HTERT RPE-1 (cell line): ENCODE data around the gene LOXL1.

ENCODE experiments used
- in situ Hi-C: fragments of 300-500 bp; cut with MboI; formaldehyde crosslinking; loops from 4 replicates; pipeline ENCODE4 v1.14.3; 2020; ENCODE audit warnings: low sequenced_read_pairs

LOXL1 gene

DNA sequence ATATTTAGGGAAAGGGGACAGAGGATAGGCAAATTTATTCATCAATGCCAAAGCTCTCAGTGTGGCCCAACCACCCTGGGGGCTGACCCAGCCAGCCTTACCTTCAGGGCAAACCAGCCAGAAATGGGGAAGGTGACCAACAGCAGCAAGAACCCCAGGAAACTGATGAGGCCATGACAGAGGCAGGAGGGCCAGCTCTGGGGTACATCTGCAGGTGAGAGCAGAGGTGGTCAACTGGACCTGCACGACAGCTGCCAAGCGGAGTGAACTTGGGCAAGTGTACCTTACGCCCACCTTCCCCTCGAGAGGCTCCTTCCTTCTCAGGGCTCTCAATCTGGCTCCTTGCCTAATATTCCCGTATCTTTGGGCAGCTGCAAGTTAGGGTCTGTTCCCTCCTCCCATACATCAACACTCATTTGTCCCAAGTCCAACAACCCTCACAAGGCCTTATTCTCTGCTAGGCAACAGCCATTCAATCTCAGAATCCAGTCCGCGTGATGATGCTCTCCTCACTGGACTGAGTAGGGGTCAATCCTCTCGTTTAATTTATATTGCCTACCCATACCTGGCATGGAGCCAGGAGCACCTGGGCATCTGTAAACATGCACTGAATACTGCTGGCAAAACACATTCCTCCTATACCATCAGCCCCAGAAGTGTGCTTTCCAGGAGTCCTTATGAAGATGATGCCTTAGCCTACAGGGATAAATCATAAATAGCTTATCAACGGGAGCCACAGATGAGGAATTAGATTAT is 64.2 kb downstream of the LOXL1 start:
- in situ Hi-C loops: no loop called here

DNA sequence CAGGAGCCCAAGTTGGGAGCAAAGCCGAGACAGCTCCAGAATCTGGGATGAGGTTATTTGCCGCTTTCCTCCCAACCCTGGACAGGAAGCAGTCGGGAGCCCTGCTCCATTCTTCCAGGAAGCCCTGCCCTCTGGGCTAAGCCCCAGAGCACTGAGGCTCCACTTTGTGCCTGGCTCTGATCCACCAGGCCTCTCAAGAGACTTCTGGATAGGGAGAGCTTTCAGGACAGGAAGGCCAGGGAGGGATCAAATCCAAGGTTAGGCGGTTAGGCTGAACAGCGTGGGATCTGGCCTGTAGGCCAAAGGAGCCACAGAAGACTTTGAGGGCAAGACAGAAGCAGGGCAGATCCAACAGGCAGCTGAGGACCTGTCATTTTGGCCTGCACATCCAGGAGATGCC is 65.0 kb downstream of the LOXL1 start:
- in situ Hi-C loops: no loop called here

DNA sequence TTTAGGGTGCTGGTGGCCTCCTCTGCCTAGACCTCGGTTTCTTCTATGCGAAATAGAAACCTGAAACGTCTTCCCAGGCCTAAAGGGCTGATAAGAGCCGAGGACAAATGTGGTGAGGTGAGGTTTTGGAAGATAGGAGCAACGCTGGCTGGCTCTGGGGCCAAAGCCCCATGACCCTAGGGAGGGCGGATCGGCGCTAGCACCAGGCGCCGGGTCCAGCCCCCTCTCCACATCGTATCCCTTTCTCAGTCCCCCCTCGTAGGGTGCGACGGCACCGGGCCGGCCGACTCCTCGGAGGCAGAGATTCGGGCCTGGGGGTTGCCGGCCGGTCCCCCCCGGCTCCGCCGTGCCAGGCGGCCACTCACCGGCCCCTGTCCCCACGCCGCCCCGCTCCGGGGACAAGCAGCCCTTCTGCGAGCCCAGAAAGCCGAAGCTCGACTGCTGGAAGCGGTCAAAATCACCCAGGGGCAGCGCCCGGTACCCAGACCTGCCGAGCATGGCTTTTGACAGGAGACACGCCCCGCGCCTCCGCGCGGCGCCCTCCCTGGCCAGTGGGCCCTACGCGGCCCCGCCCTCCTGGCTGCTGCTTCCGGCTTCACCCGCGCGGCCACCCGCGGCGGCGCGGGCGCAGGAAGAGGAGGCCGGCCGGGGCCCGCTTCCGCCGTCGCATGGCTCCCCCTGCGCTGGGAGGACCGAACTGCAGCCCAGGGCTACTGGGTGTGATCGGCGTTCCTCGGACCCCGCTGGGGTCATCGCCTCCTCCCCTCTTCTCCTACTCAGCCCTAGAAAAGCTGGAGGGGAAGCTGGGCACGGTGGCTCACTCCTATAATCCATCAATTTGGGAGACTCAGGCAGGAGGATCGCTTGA is 65.7 kb downstream of the LOXL1 start, which contains the start of gene STOML1:
Gene STOML1, minus strand, starts transcription at position 570 of the 868 bp plus-strand sequence. Its CDS starts 72 bp downstream, at position 498.
- in situ Hi-C loops: no loop called here

DNA sequence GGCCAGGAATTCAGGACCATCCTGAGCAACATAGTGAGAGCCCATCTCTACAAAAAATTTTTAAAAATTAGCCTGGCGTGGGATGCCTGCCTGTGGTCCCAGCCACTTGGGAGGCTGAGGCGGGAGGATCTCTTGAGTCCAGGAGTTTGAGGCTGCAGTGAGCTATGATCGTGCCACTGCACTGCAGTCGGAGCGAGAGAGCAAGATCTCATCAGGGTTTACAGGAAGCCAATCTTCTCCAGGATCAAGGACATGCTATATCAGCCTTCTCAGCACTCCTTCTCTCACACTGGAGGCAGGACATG is 66.3 kb downstream of the LOXL1 start:
- in situ Hi-C loops: no loop called here

DNA sequence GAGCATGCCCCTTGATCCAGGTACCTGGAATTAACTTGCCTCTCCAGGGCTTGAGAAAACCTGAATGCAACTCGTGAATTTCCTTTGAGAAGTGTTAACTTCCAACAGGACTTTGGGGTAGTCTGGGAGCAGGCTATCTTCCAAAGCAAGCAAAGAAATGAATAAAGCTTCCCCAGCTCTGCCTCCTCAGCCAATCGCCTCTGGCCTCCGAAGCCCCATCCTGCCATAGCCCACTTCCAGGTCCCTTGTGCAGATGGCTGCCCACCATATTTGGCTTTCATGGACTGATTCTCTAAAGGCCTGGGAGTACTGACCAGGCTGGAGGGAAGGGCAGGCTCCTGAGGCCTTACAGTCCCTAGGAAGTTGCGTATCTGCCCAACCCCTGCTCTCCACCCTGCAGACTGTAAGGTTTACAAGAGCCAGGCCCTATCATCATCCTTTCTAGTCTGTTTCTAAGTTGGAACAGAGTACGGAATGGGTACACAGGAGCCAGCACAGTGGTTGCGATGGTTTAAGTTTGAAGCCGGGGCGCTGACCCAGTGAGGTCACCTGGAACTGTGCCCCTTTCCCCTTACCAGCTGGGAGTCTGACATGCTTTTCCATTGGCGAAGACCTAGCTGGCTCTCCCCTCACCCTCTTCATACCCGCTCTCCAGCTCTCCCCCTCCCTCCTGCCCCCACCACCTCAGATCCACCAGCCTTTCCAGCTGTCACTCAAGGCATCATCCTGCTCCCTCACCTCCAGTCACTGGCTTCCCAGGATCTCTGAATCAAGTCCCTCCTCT is 67.1 kb downstream of the LOXL1 start:
- in situ Hi-C loops: no loop called here

DNA sequence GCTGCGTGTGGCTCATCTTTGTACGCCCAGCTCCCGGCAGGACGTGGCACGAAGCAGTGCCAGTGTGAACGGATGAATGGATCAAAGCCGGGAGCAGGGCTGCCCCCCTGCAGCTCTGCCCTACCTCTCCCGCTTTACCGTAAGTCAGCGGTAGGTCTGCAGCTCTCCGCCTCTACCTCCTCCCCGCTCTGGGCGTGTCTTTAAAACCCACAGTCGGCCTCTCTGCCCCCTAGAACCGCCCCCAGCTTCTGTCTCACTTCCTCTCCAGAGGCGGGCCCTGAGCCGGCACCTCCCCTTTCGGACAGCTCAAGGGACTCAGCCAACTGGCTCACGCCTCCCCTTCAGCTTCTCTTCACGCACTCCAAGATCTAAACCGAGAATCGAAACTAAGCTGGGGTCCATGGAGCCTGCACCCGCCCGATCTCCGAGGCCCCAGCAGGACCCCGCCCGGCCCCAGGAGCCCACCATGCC is 68.2 kb downstream of the LOXL1 start, which contains the start of gene PML:
Gene PML, plus strand, starts transcription at position 304 of the 471 bp plus-strand sequence. Its CDS starts 97 bp downstream, at position 401.
- in situ Hi-C loops: no loop called here

DNA sequence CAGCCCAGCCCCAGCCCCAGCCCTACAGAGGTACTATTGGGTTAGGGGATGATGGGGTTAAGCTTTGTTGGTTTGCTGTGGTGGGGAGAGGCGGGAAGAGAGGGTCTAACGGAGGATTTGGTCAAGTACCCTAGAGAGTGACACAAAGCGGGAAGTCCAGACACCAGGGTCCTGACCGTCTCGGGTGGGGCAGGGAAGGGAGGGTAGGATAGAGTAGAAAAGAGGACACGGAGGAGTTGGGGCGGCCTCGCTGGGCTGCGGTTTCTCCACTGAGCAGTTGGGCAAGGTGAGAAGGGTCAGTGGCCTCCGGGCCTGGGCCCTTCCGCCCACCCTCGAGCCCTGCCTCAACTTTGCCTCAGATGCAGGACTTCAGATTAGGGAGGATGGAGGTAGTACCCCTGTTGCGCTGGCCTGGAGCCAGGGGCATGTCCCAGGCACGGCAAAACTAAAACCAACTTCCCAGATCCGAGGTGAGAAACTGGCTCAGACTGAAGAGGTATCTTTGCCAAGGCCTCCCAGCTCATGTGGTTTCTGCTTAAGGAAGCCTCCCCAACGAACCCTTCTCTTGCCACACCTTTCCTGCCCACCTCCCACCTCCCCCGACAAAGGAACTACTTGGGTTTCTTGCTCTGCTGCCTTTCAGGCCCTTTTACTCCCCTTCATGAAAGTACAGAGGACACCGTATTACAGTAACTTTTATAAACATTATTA is 68.8 kb downstream of the LOXL1 start:
- in situ Hi-C loops: no loop called here

DNA sequence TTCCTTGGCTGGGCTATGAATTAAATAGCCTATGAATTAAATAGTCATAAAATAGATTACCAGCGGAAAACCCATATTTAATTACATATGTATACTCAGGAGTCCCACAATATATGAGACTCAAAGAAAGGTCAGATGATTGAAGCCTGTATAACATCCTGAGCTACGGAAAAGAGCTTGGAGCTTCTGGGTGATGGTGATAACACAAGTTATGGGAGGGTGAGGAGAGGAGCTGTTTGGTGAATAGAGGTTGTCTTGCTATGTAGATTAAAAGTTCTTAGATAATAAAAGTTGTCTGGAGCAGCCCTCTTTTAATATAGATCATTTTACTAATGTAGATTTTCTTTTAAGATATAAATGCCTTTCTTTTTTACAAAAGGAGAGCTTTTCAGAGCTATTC is 70.0 kb downstream of the LOXL1 start:
- in situ Hi-C loops: no loop called here

DNA sequence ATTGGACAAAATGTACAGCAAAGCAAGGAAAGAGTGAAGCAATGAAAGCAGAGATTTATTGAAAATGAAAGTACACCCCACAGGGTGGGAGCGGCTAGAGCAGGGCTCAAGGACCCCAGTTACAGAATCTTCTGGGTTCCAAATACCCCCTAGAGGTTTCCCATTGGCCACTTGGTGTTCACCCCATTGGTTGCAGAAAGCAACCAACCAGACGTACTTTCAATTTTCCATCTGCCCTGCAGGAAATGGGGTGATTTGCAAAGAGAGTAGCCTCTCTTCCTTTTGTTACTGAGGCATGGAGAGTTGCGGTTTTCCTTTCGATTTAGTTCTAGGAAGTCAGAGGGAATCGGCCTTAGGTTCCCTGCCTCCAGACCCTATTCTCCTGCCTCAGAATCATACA is 70.7 kb downstream of the LOXL1 start:
- in situ Hi-C loops: no loop called here

DNA sequence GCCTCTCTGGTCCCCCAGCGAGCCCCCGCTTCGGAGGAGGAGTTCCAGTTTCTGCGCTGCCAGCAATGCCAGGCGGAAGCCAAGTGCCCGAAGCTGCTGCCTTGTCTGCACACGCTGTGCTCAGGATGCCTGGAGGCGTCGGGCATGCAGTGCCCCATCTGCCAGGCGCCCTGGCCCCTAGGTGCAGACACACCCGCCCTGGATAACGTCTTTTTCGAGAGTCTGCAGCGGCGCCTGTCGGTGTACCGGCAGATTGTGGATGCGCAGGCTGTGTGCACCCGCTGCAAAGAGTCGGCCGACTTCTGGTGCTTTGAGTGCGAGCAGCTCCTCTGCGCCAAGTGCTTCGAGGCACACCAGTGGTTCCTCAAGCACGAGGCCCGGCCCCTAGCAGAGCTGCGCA is 71.7 kb downstream of the LOXL1 start:
- in situ Hi-C loops: no loop called here
